DMS79 (cell line): ENCODE data around the gene PLXNA2.

Source experiments
- DNase-seq: peaks from one replicate; lab custom pipeline; 2025; lab: John Stamatoyannopoulos, UW

Gene PLXNA2

DNA sequence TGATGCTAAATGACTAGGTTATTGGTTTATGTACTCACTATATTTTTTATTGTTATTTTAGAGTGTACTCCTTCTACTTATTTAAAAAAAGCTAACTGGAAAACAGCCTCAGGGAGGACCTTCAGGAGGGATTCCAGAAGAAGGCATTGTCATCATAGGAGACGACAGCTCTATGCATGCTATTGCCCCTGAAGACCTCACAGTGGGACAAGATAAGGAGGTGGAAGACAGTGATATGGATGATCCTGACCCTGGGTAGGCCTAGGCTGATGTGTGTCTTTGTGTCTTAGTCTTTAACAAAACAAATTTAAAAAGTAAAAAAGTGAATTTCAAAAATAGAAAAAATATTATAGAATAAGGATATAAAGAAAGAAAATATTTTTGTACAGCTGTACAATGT lies 177.6 kb downstream of the PLXNA2 start:
- DNase-seq = no peak

- no peak for DNase-seq
These were observed 178.3 kb downstream of the PLXNA2 start for GRCh38 chr1:208065862-208066261.

DNA sequence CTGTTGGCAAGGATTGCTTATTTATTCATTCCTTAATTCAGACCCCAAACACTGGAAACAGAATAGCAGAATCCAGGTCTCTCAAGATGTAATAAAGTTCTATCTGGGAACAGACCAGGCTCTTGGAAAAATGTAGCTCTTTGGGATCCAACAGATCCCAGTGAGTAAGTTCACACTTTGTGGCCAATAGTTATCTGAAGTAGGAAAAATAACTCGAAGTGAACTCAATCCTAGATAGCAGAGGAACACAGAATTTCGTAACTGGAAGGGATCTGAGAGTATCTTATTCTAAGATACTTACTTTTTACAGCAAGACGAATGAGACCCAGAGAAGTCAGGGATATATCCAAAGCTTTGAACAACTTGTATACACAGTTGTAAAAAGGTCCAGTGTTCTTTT lies 182.6 kb downstream of the PLXNA2 start:
- no peak for DNase-seq

DNA sequence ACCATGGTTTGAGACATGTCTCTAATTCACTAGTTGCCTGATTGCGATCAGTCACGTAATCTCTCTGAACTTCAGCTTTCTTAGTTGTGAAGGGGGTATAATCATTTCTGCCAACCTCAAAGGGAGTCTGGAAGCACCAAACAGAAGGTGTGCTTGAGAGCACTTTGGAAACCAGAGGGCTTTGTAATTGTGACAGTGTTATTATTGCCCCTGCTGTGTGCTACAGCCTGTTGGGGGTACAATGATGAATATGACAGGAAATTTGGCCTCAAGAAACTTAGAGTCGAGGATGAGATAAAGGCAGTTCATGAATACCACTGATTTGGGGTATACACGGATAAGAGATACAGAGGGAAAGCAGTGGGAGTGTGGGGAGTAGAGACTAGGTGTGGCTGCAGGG lies 183.1 kb downstream of the PLXNA2 start:
- no peak for DNase-seq

DNA sequence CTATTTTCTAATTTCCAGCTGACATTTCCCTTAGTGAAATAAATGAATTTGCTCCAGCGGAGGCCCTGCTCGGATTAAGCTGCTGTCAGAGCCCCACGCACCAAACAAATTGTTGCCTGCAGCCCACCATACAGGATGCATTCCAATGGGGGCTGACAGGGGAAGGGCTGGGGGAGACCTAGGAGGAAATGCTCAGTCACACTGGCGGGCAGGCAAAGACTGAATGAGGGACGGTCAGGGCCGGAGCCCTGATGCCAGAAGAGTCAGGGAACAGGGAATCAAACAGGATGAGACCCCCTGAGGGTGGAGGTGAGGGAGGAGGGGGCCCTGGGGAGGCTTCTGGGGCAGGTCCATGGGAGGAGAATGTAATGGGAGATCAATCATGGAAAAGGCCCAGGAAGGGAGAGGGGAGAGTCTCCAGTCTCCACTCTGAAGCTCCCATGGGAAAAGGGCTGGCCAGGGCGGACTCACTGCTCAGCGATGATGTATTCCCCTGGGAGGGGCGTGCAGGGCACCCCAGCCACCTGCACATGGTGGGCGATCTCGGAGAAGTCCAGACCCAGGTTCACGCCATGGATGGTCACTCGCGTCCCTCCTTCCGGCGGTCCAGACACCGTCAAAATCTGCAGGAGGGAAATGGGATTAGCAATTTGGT lies 183.8 kb downstream of the PLXNA2 start:
- DNase-seq = no peak

- no peak for DNase-seq
These were observed 184.7 kb downstream of the PLXNA2 start for GRCh38 chr1:208059409-208060001.

DNA sequence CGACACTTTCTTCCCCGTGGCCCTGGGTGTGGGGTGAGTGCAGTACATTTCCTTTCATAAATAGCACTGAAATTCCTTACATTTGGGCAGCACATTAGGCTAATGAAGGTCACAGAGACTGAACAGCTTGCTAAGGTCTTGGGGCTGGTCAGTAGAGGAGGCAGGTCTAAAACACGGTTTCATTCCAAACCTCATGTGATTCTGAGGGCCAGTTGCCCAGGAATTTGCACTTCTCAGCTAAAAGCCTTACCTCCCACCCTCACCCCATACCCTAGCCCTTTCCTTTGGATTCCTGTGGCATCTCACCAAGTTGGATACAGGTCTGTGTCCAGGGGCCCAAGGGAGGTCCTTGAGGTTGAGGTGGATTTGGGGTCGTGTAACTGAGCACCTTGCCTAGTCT lies 185.4 kb downstream of the PLXNA2 start:
- no peak for DNase-seq

DNA sequence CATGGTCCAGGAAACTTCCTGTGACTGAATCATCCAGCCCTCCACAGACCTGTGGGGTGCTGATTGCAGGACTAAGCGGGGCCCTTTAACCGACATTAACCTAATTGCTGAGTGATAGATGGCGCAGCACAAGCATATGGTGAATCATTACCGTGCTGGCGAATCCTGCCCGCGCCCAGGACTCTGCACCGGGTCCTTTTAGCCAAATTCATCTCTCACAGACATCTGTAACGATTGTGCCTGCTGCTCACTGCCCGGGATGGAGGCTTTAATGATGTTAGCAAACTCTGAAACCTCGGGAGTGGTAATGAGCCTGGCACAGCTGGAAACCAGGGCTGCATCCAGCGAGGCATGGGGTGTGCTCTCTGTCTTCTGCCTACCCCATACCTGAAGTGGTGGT lies 185.9 kb downstream of the PLXNA2 start:
- no peak for DNase-seq

DNA sequence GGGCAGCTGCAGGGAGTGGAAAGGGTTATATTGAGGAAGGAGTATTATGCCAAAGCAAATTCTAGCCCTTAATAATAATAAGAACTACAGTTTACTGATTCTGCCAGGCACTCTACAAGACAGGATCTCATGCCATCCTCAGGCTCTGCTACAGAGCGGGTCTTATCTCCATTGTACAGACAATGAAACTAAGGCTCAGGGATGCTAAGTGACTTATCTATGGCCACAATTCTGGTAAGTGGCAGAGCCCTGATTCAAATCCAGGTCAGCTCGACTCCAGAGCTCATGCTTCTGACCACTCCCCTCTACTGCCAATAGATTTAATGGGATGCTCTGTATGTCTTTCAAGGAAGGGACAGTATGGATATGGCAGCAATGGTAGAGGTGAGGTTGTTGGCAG lies 187.1 kb downstream of the PLXNA2 start:
- no peak for DNase-seq

- DNase-seq = no peak
These were observed 188.6 kb downstream of the PLXNA2 start for GRCh38 chr1:208055535-208055934.

DNA sequence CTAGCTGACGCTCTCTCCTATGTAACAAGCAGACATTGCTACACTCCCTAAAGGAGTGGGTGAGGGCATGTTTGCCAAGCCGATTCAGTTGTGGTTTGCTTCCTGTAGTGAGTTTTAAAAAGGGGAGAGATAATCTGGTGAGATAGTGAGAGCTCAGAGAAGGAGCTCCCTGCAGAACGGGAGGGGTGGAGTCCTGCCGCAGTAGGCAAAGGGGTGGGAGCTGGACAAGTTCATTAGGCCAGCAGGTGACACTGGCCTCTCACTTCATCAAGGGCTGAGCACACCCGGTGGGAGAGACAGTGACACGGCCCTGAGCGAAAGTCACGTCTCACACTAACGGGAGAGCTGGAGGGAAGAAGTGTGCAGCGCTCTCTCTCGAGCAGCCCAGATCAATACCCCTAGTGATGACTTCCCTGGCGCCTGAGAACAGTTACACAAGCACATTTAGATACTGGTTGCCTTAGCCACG lies 189.2 kb downstream of the PLXNA2 start:
- no peak for DNase-seq

DNA sequence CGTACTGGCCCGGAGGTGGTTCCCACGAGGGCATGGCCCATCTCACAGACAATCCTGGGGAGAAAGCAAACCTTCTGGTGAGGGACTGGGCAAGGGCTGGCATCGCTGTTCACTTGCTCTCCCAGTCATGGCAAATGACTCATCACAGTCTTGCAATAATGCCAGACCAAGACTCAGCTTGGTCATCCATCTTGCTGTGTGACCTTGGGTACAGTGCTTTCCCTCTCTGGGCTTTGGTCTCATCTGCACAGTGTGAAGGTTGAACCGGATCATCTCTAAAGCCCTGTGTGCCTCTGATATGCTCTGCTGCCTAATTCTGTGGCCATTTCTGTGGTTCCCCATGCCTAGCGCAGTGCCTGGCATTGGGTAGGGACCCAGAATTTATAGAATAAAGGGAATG lies 189.7 kb downstream of the PLXNA2 start:
- no peak for DNase-seq

GRCh38 chr1:208053661-208054060 lies 190.5 kb downstream of the PLXNA2 start:
- no peak for DNase-seq

- DNase-seq = no peak
These were observed 191.2 kb downstream of the PLXNA2 start for GRCh38 chr1:208052926-208053407.

GRCh38 chr1:208052135-208052534 lies 192.0 kb downstream of the PLXNA2 start:
- no peak for DNase-seq

DNA sequence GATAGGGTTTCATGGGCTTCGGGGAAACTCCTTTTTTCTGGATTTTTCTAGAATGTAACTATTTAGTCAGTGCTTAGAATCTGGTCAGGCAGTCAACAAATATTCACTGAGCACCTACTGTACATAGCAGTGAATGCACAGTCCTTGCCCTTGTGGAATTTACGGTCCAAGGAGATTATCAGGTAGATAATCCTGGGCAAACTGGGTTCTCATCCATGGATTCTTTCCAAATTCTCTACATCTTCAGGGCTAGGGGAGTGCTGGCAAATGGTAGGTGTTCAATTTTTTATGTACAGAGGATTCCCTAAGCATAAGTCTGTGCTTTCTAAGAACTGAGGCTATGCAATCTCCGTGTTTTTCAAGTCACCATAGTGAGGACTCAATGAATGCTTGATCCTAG lies 192.5 kb downstream of the PLXNA2 start:
- no peak for DNase-seq

GRCh38 chr1:208048904-208049303 lies 195.3 kb downstream of the PLXNA2 start:
- no peak for DNase-seq

- DNase-seq = no peak
These were observed 196.2 kb downstream of the PLXNA2 start for GRCh38 chr1:208047975-208048374.

DNA sequence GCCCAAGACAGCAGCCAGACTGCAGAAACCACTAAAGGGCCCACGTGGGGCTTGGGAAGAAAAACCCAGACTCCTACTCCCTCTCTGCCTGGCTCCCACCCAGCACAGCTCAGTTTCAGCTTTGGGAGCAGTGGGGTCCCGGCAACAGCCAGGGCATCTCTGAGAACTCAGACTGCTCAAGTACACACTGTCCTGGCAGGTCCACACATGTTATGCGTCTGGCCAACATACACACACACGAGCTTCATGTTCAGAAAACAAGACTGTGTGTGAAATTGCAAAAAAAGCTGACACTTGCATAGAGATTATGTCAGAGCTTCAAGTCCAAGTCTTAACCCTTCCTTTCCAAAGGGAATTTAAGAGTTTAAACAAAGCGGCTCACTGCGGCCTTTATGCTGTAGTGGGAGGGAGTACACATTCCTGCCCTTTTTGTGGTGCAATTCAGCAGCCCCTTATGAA lies 196.7 kb downstream of the PLXNA2 start:
- no peak for DNase-seq

GRCh38 chr1:208045463-208046260 lies 198.5 kb downstream of the PLXNA2 start:
- no peak for DNase-seq

GRCh38 chr1:208044589-208045462 lies 199.4 kb downstream of the PLXNA2 start:
- DNase-seq = no peak

DNA sequence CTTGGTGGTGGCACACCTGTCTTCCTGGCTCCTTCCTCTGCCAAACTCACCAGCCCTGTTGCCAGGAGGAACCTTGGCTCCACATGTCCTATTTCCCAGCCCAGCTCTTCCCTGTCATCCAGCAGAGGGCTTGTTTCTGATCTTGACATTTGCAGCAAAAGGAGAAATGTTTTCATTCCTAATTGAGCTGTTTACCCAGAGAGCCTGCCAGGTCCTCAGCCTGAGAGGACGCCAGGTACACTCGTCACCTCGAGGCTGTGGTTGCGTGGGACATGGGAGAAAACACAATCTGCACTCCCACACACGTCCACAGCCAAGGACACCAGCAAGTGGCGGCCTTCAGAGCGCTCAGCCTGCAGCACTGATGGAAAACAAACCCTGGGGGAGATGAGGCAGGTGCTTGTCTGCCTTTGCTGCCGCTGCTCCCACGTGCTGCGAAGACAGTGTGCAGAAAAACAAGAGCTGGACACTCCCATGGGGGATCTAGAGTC lies 200.4 kb downstream of the PLXNA2 start:
- DNase-seq = peak; percentile 62
